Cardiac fibroblast (primary cell): ENCODE data around the gene ZNF845.

ENCODE experiments used
- DNase-seq, 2 donors: peaks; one replicate each; pipeline versions ENCODE4 v3.0.0 to v3.0.0-alpha.2; 2010; ENCODE audit warnings: low read depth in 2 of 2
- H3K4me3 ChIP-seq, 2 donors: replicated peaks in 1 of 2; 1 replicate in 1 of 2; 2 replicates in 1 of 2; pipeline ENCODE4 v1.5.1; 2011; ENCODE audit warnings: low read depth in 2 of 2, low read length in 2 of 2, mild to moderate bottlenecking in 2 of 2, moderate library complexity in 1 of 2
- CTCF ChIP-seq: IDR thresholded peaks from one replicate; pipeline ENCODE4 v1.5.1; 2011; ENCODE audit warnings: low read depth, mild to moderate bottlenecking, low read length, inconsistent platforms

ZNF845 gene

GRCh38 chr19:53365134-53365898 is 31.8 kb downstream of the ZNF845 start, which contains the start of gene ZNF525:
Gene ZNF525 (plus strand): TSS chr19:53365705. CDS start chr19:53372282, 6,577 bp downstream.
- H3K4me3 ChIP-seq, result peak within 1 kb of the TSS; percentile 64 to 73
- peak; percentile 76 to 80 for DNase-seq
- no peak for TF ChIP-seq CTCF

DNA sequence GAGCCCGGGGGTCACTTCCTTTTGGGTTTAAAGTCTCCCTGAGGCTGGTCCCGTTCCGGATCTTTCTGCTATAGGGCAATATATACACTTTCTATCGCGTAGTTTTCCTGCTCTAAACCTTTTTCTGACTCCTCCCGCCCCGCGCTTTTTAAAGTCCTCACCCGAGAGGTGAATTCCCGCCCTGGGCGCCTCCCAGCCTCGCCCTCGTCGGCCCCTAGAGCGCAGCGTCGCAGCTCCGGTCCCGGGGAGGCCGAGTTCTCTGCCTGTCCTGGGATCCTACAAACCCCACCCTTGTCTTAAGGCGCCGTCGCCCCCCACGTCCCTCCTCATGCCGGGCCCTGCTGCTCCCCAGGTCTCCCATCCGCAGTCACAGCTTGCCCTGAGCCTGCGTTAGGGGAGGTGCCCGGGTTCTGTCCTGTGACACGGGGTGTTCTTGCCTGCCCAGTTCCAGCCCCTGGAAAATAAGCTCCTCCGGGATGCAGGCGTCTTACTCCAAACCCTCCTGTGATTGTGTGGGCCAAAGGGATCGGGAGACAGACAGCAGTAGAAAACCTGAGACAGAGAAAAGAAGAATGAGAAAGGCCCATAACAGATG is 32.4 kb downstream of the ZNF845 start:
- H3K4me3 ChIP-seq, result peak overlapping the region; percentile 64 to 73
- TF ChIP-seq CTCF, result no peak
- peak in 1 of 2 donors; percentile 17 for DNase-seq

DNA sequence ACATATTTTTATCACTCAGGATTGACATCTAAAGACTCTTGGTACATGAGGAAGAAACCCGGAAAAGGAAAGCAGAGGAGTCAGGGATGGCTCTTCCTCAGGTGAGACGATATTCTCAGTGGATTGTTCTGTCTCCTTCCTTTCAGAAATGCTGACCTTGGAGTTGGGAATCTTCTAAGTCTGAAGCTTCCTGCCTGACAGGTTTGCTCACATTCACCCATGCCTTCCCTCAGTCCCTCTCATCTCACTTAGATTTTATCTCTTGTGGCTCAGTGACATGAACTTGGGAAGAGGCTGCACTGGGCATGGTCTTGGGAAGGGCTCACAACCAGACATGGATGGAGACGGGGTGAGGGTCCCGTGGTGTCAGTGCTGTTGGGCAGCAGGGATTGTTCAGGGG is 38.6 kb downstream of the ZNF845 start:
- H3K4me3 ChIP-seq, result no peak overlapping the region
- DNase-seq, result no peak
- no peak for TF ChIP-seq CTCF

DNA sequence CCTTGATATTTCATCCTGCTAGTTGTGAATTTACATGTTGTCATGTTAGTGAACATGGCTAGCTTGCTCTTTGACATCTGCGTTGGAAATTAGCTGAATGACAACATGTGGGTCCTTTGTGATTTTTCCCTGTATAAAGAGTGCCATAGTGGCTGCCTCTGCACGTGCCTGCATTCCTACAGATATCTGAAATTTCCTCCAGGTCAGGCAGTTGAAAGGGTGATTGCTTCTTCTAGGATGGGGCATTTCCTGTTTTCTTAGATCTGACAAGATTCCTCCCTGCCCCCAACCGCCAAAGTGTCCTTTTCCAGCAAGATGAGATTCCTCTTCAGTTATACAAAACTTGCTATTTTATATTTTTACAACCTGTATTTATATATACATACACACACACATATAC is 40.7 kb downstream of the ZNF845 start:
- TF ChIP-seq CTCF, result no peak
- no peak for DNase-seq
- H3K4me3 ChIP-seq, result no peak overlapping the region

GRCh38 chr19:53374743-53375142 is 41.2 kb downstream of the ZNF845 start:
- TF ChIP-seq CTCF, result no peak
- no peak overlapping the region for H3K4me3 ChIP-seq
- DNase-seq, result no peak

DNA sequence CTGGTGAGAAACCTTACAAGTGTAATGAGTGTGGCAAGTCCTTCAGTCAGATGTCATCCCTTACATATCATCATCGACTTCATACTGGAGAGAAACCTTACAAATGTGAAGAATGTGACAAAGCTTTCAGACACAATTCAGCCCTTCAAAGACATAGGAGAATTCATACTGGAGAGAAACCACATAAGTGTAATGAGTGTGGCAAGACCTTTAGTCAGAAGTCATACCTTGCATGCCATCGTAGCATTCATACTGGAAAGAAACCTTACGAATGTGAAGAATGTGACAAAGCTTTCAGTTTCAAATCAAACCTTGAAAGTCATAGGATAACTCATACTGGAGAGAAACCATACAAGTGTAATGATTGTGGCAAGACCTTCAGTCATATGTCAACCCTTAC is 47.8 kb downstream of the ZNF845 start:
- no peak for TF ChIP-seq CTCF
- no peak overlapping the region for H3K4me3 ChIP-seq
- DNase-seq, result no peak
